HEK293T (cell line): ENCODE results near the gene ZNF365.

Experiments used
- ARNT ChIP-seq: fragments of 450-650 bp; IDR thresholded peaks from 2 replicates; pipeline ENCODE4 v1.6.1; 2017; ENCODE audit warnings: mild to moderate bottlenecking
- BHLHE40 ChIP-seq: fragments of 450-650 bp; IDR thresholded peaks from 2 replicates; pipeline ENCODE4 v1.6.1; 2016; ENCODE audit warnings: mild to moderate bottlenecking, moderate library complexity, borderline replicate concordance
- CTBP1 ChIP-seq: fragments of 450-650 bp; IDR thresholded peaks from 2 replicates; pipeline ENCODE4 v1.6.1; 2016; ENCODE audit warnings: borderline replicate concordance
- ELF4 ChIP-seq: fragments of 450-650 bp; IDR thresholded peaks from 2 replicates; pipeline ENCODE4 v1.6.1; 2017; ENCODE audit warnings: antibody characterized with exemption
- FOXA1 ChIP-seq: fragments of 450-650 bp; IDR thresholded peaks from 2 replicates; pipeline ENCODE4 v1.6.1; 2016; ENCODE audit warnings: mild to moderate bottlenecking
- FOXM1 ChIP-seq: fragments of 450-650 bp; IDR thresholded peaks from 2 replicates; pipeline ENCODE4 v1.6.1; 2017; ENCODE audit warnings: mild to moderate bottlenecking, borderline replicate concordance
- HDGF ChIP-seq: fragments of 450-650 bp; IDR thresholded peaks from 2 replicates; pipeline ENCODE4 v1.6.1; 2017; ENCODE audit warnings: antibody characterized with exemption, borderline replicate concordance
- SP1 ChIP-seq: fragments of 450-650 bp; IDR thresholded peaks from 2 replicates; pipeline ENCODE4 v1.6.1; 2017
- SUZ12 ChIP-seq: fragments of 450-650 bp; IDR thresholded peaks from 2 replicates; pipeline ENCODE4 v1.6.1; 2016; ENCODE audit warnings: mild to moderate bottlenecking
- TARDBP ChIP-seq: fragments of 450-650 bp; IDR thresholded peaks from 2 replicates; pipeline ENCODE4 v1.6.1; 2016

- no peak for TF ChIP-seq BHLHE40
- no peak for TF ChIP-seq HDGF
- TF ChIP-seq FOXA1, result no peak
- no peak for TF ChIP-seq TARDBP
- TF ChIP-seq FOXM1, result no peak
- no peak for TF ChIP-seq CTBP1
- TF ChIP-seq SP1, result no peak
- no peak for TF ChIP-seq ELF4
- TF ChIP-seq ARNT, result no peak
- no peak for TF ChIP-seq SUZ12
Observed at GRCh38 chr10:62332406-62332805, 41.8 kb upstream of the ZNF365 start.
